ENCODE data around the gene ARPC2.

Gene ARPC2

DNA sequence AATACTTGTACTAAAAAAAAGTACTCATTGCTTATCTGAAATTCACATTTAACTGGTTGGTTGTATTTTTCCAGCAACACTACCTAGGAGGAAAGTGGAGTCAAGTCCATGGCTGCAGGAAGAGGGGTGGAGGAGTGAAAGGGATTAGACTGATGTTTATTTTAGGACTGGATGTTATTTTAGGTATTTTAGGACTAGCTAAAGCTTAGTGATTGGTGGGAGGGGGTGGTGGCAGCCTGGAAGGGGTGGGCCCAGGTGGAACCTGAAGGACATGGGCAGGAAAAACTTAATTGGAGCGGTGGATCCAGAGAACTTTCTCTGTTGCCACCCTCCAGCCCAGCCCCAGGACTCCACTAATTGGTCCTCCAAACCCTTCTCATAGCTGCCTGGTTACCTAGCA is 79.2 kb downstream of the ARPC2 start:
- no peak for DNase-seq
- no peak for ATAC-seq
- no peak overlapping the region for H3K4me3 Mint-ChIP-seq
- no peaks in the 10 kb centered on the region for H3K9me3 Mint-ChIP-seq
- H3K27me3 Mint-ChIP-seq: no peaks in the 10 kb centered on the region
- peaks cover 34% of the 10 kb centered on the region for H3K4me1 Mint-ChIP-seq
- H3K27ac Mint-ChIP-seq: no peak overlapping the region

DNA sequence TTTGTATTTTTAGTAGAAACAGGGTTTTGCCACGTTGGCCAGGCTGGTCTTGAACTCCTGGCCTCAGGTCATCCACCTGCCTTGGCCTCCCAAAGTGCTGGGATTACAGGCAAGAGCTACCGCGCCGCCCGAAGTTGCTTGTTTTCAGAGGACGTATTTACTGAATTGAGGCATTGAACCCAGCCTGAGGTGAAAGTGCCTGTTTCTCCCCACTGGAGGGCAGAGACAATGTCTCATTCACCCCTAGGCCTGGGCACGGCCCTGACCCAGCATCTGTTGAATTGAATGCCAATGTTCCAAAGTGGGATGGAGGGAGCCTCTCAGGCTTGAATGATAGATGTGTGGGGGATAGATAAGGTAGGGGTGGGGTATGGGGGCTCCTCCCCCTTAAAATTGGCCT is 79.9 kb downstream of the ARPC2 start:
- no peak for ATAC-seq
- Mint-ChIP-seq H3K27me3 (no peaks in the 10 kb centered on the region), H3K27ac (no peak overlapping the region), H3K9me3 (no peaks in the 10 kb centered on the region), H3K4me1 (peaks cover 33% of the 10 kb centered on the region), H3K4me3 (no peak overlapping the region)
- DNase-seq: no peak

DNA sequence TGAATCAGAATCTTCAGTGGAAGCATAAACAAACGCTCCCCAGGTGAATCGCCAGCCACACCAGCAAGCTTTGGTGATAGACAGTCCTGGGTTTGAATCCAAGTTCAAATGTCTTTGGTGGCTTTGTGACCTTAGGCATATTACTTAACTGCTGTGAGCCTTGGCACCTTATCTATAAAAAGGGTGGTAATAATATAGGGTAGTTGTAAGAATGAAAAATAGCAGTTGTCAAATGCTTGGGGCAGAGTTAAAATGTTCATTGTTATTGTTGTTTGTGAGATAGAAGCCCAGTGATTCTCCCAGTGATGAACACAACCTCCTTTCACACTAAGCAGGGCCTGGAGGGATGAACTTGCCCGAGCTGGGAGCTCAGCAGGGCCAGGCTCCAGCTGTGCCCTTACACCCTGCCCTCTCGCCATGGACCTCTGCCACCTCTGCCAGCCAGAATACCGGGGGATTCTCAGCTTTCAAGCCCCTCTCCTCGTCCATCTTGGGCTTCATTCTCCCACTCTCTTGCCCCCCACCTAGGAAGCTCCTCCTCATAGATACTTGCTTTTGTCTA is 81.4 kb downstream of the ARPC2 start:
- peaks cover 26% of the 10 kb centered on the region for H3K4me1 Mint-ChIP-seq
- H3K4me3 Mint-ChIP-seq: no peak overlapping the region
- ATAC-seq (no peak), DNase-seq (no peak)
- H3K27ac Mint-ChIP-seq: no peak overlapping the region
- H3K27me3 Mint-ChIP-seq: no peaks in the 10 kb centered on the region
- H3K9me3 Mint-ChIP-seq: no peaks in the 10 kb centered on the region

DNA sequence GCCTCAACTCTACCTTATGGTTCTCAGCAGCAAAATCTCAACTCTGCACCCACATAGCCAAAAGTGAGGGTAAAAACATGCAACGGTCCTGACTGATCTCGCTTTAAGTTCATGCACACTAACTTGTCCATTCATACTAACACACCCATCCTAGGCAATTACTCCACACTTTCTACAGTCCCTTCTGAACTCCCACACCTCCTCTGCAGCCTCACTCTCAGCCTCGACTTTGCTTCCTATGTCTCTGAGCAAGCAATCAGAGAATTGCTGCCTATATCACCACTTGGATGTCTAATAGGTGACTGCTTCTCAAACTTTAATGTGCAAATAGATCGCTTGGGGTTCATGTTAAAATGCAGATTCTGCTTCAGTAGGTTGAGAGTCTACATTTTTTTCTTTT is 83.2 kb downstream of the ARPC2 start:
- peaks cover 8% of the 10 kb centered on the region for H3K4me1 Mint-ChIP-seq
- H3K9me3 Mint-ChIP-seq: no peaks in the 10 kb centered on the region
- no peak overlapping the region for H3K27ac Mint-ChIP-seq
- H3K4me3 Mint-ChIP-seq: no peak overlapping the region
- DNase-seq (no peak), ATAC-seq (no peak)
- no peaks in the 10 kb centered on the region for H3K27me3 Mint-ChIP-seq

DNA sequence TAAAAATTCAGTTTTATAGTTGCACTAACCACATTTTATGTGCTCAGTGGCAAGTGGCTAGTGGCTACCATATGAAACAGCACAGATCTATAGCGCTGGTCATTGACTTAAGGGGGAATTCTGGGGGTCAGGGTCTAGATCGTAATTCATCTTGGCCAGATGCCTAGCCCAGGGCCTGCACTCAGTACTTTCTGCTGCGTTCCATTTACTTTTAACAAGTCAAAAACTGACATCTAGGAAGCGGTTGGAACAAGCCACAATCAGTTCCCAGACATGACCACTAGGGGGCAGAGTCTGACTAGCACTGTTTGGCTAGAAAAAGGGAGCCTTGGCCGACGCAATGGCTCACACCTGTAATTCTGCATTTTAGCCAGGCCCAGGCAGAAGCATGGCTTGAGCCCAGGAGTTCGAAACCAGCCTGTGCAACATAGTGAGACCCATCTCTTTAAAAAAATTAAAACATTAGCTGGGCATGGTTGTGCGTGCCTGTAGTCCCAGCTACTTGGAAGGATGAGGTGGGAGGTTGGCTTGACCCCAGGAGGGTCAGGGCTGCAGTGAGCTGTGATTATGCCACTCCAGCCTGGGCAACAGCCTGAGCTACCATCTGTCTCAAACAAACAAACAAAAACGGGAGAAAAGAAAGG is 84.3 kb downstream of the ARPC2 start:
- no peaks in the 10 kb centered on the region for H3K27me3 Mint-ChIP-seq
- DNase-seq: peak; percentile 88 to 89
- H3K4me1 Mint-ChIP-seq: peaks cover 6% of the 10 kb centered on the region
- no peak overlapping the region for H3K4me3 Mint-ChIP-seq
- ATAC-seq: peak; percentile 92
- H3K9me3 Mint-ChIP-seq: no peaks in the 10 kb centered on the region
- peak overlapping the region; percentile 85 for H3K27ac Mint-ChIP-seq
